ENCODE data around the gene ADK. TPM values are rescaled to one million over a fixed set of nuclear protein-coding genes. Genes with fewer than 3 reads are reported as not detected.

The ADK gene
- 47.0 and 50.0 TPM in 2 replicates for total RNA-seq
- long read RNA-seq, transcript ADK-201 (11 exons, 1,169 nt) = minor isoform, 48 of 374 reads
- long read RNA-seq, transcript ADK-202 (11 exons, 2,083 nt) = major isoform, 250 of 374 reads
- long read RNA-seq, partial matches to known transcripts = 25 of 374 reads
- long read RNA-seq, other reads (novel, unspliced or antisense) = 50 of 374 reads

DNA sequence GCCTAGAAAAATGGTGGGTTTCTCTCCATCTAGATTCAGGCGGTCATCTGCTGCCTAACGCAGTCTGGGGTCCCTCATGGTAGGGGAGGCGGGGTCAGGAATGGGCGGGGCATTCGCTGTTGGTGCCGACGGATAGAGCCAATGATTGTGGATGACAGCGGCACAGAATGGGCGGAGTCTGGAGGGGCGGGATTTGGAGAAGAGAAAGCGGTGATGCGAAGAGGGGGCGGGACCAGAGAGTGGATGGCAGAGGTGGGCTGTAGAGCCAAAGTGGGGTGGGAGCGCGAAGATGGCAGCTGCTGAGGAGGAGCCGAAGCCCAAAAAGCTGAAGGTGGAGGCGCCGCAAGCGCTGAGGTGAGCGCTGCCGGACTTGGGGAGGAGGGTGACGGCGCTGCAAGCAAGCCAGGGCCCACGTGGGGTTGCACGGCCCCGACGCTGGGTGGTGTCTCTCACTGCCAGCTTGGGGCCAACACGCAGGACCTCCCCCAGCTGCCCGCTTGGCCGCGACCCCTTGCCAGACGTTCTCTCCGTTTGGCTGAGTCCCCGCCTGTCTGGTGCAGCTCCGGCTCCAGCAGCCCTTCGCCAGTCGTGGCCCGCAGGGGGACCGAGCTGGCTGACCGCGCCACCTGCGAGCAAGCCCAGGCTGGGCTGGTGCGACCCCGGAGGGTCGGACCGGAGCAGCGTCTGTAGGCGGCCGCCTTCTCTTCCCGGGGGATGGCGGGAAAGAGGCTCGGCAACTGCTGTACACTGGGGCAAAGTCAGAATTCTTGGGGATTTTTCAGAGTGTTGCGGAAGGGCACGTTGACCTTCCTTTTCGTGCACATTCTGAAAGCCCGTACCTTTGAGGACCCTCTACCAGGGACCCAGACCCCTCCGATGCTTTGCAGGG lies at the start of gene ADK:
ADK (plus strand) TSS at position 232 of the 889 bp plus-strand sequence; CDS start at position 290, 58 bp downstream.
- Mint-ChIP-seq H3K36me3 (ENCODE audit: unreplicated experiment) (peaks cover 6% of the 10 kb centered on the region), H3K4me1 (ENCODE audit: unreplicated experiment) (peaks cover 24% of the 10 kb centered on the region), H3K27ac (ENCODE audit: unreplicated experiment) (no peak within 1 kb of the TSS), H3K27me3 (ENCODE audit: unreplicated experiment) (no peaks in the 10 kb centered on the region), H3K4me3 (ENCODE audit: unreplicated experiment) (no peak within 1 kb of the TSS), H3K9me3 (ENCODE audit: unreplicated experiment) (no peaks in the 10 kb centered on the region)
- DNase-seq (ENCODE audit: extremely low spot score, unreplicated experiment) = peak; percentile 99
- peak; percentile 60 for TF ChIP-seq CTCF (IDR thresholded peaks at IDR 0.05)

DNA sequence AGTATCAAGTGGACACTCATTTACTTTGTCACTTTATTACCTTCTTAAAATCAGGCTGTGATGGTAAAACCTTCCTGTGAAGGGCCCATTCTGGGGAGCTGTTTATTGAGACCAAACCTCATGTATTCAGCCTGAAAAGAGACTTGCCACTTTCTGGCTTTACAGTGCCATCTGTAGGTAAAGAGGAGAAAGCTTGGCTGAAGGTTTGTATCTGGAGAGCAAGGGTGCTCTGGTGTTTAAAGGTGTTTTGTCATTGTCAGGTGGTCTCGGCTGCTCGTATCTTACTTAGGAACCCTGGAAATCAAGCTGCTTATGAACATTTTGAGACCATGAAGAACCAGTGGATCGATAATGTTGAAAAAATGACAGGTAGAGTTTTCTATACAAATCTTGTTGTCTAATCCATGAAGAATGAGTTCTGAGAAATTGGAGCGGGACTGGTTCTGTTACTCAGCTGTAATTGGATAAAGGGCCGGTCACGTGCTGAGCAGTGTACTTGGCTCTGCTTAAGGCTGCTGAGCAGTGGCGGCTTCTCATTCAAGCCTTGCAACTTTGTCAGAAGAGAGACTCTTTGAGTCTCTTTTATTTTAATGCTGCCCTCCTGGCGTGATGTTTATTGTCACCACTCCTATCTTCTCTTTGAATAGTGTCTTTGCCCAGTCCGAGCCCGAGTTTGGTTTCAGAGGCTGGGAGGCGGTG lies 47.3 kb upstream of the ADK start:
- no peak overlapping the region for H3K4me3 Mint-ChIP-seq (ENCODE audit: unreplicated experiment)
- H3K27ac Mint-ChIP-seq (ENCODE audit: unreplicated experiment) = peak overlapping the region; percentile 31
- H3K4me1 Mint-ChIP-seq (ENCODE audit: unreplicated experiment) = no peaks in the 10 kb centered on the region
- H3K36me3 Mint-ChIP-seq (ENCODE audit: unreplicated experiment) = peaks cover 66% of the 10 kb centered on the region
- H3K27me3 Mint-ChIP-seq (ENCODE audit: unreplicated experiment) = no peaks in the 10 kb centered on the region
- TF ChIP-seq CTCF (IDR thresholded peaks at IDR 0.05) = peak; percentile 61
- H3K9me3 Mint-ChIP-seq (ENCODE audit: unreplicated experiment) = no peaks in the 10 kb centered on the region
- no peak for DNase-seq (ENCODE audit: extremely low spot score, unreplicated experiment)

GRCh38 chr10:74104480-74104879 lies 46.5 kb upstream of the ADK start:
- Mint-ChIP-seq H3K9me3 (ENCODE audit: unreplicated experiment) (no peaks in the 10 kb centered on the region), H3K36me3 (ENCODE audit: unreplicated experiment) (peaks cover 66% of the 10 kb centered on the region), H3K4me1 (ENCODE audit: unreplicated experiment) (no peaks in the 10 kb centered on the region), H3K27me3 (ENCODE audit: unreplicated experiment) (no peaks in the 10 kb centered on the region), H3K27ac (ENCODE audit: unreplicated experiment) (peak overlapping the region; percentile 31), H3K4me3 (ENCODE audit: unreplicated experiment) (no peak overlapping the region)
- no peak for TF ChIP-seq CTCF (IDR thresholded peaks at IDR 0.05)
- DNase-seq (ENCODE audit: extremely low spot score, unreplicated experiment) = no peak

- no peak for DNase-seq (ENCODE audit: extremely low spot score, unreplicated experiment)
- Mint-ChIP-seq H3K4me1 (ENCODE audit: unreplicated experiment) (peaks cover under 1% of the 10 kb centered on the region), H3K9me3 (ENCODE audit: unreplicated experiment) (no peaks in the 10 kb centered on the region), H3K27me3 (ENCODE audit: unreplicated experiment) (no peaks in the 10 kb centered on the region), H3K36me3 (ENCODE audit: unreplicated experiment) (peaks cover 67% of the 10 kb centered on the region), H3K27ac (ENCODE audit: unreplicated experiment) (no peak overlapping the region), H3K4me3 (ENCODE audit: unreplicated experiment) (no peak overlapping the region)
- TF ChIP-seq CTCF (IDR thresholded peaks at IDR 0.05) = no peak
These were observed 46.0 kb upstream of the ADK start for GRCh38 chr10:74104996-74105395.

GRCh38 chr10:74107391-74107790 lies 43.6 kb upstream of the ADK start:
- Mint-ChIP-seq H3K4me3 (ENCODE audit: unreplicated experiment) (no peak overlapping the region), H3K27ac (ENCODE audit: unreplicated experiment) (peak overlapping the region; percentile 46), H3K36me3 (ENCODE audit: unreplicated experiment) (peaks cover 78% of the 10 kb centered on the region), H3K9me3 (ENCODE audit: unreplicated experiment) (no peaks in the 10 kb centered on the region), H3K27me3 (ENCODE audit: unreplicated experiment) (no peaks in the 10 kb centered on the region), H3K4me1 (ENCODE audit: unreplicated experiment) (peaks cover 2% of the 10 kb centered on the region)
- DNase-seq (ENCODE audit: extremely low spot score, unreplicated experiment) = no peak
- TF ChIP-seq CTCF (IDR thresholded peaks at IDR 0.05) = no peak
